CD4-positive, CD25-positive, alpha-beta regulatory T cell (primary cell): ENCODE data around the gene TMEM244. TPM values are rescaled to one million over a fixed set of nuclear protein-coding genes. Genes with fewer than 3 reads are reported as not detected.
A peak's percentile ranks its signal among the peaks of the same experiment; 100 is the strongest.

Experiments
- ATAC-seq, 2 donors: fragments of 150-1000 bp; cut with Tn5 transposase; one replicate each; pipeline ENCODE4 v1.10.0; 2021; ENCODE audit warnings: low read depth in 2 of 2, moderate number of reproducible peaks in 2 of 2, moderate library complexity in 1 of 2
- DNase-seq, 3 donors: peaks; one replicate each; pipeline versions ENCODE4 v3.0.0 to v3.0.0-alpha.2; 2012 to 2022; ENCODE audit warnings: mixed read lengths in 1 of 3
- H3K27ac ChIP-seq: one replicate; pipeline ENCODE4 v1.7.0; 2013; ENCODE audit warnings: mild to moderate bottlenecking, low read length; ENCODE audit not compliant: insufficient read depth, poor library complexity, severe bottlenecking
- H3K27me3 ChIP-seq: one replicate; pipeline ENCODE4 v1.7.0; 2013; ENCODE audit warnings: low read length; ENCODE audit not compliant: control insufficient read depth, insufficient read depth
- H3K36me3 ChIP-seq: one replicate; pipeline ENCODE4 v1.7.0; 2013; ENCODE audit warnings: mild to moderate bottlenecking, low read length, moderate library complexity; ENCODE audit not compliant: control insufficient read depth, insufficient read depth
- H3K4me1 ChIP-seq: 2 replicates; pipeline ENCODE4 v1.7.0; 2013; ENCODE audit warnings: mild to moderate bottlenecking, low read length; ENCODE audit not compliant: insufficient read depth, control insufficient read depth, poor library complexity, severe bottlenecking
- H3K4me3 ChIP-seq: one replicate; pipeline ENCODE4 v1.7.0; 2013; ENCODE audit warnings: low read depth, mild to moderate bottlenecking, low read length, moderate library complexity
- H3K9me3 ChIP-seq, 2 experiments: 1 replicate in 1 of 2; 2 replicates in 1 of 2; pipeline ENCODE4 v1.7.0; 2013; ENCODE audit warnings: low read length in 2 of 2, mild to moderate bottlenecking in 1 of 2, moderate library complexity in 1 of 2; ENCODE audit not compliant: control insufficient read depth in 2 of 2
- H3K27ac Mint-ChIP-seq, 3 donors: one replicate each; pipeline ENCODE4 v1.8.0; 2020 to 2022; ENCODE audit warnings: mild to moderate bottlenecking in 3 of 3, mixed read lengths in 3 of 3, moderate library complexity in 2 of 3
- H3K27me3 Mint-ChIP-seq: one replicate; pipeline ENCODE4 v1.8.0; 2022; ENCODE audit warnings: mild to moderate bottlenecking, mixed read lengths
- H3K36me3 Mint-ChIP-seq: one replicate; pipeline ENCODE4 v1.8.0; 2020; ENCODE audit warnings: mixed read lengths
- H3K4me1 Mint-ChIP-seq, 4 donors: one replicate each; pipeline ENCODE4 v1.8.0; 2020 to 2022; ENCODE audit warnings: mixed read lengths in 4 of 4, mild to moderate bottlenecking in 1 of 4
- H3K4me3 Mint-ChIP-seq, 4 donors: one replicate each; pipeline ENCODE4 v1.8.0; 2020 to 2022; ENCODE audit warnings: mild to moderate bottlenecking in 4 of 4, mixed read lengths in 4 of 4, moderate library complexity in 3 of 4
- H3K9me3 Mint-ChIP-seq, 7 donors: one replicate each; pipeline ENCODE4 v1.8.0; 2020 to 2022; ENCODE audit warnings: mixed read lengths in 7 of 7, mild to moderate bottlenecking in 3 of 7, moderate library complexity in 2 of 7
- polyA plus RNA-seq, 4 donors: library from polyadenylated mRNA; unstranded; fragments of 300-500 nt; fragmentation: Illumina TruSeq; gene quantifications; one replicate each; pipeline ENCODE4 v1.2.3, GENCODE V29; 2021
- total RNA-seq: library from RNA; stranded (reverse); gene quantifications from one replicate; pipeline ENCODE4 v1.2.3, GENCODE V29; 2022

The TMEM244 gene
- total and polyA plus RNA-seq, 5 donors from 2014 or later, result 1.1 to 6.1 (median 4.1) TPM

DNA sequence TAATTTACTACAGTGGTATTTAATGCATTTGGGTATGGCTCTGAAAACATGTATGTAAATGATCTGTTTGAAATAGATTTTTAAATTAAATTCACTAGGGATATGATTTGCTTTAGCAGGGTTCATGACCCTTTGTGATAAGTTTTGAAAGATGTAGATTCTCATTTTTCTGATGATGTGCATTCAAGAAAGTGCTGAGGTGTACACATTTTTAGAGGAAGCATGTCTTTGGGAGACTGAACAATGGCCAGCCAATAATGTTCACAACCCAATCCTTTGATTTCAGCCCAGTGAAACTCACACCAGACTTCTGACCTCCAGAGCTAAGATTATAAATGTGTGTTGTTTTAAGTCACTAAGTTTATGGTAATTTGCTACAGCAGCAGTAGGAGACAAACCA is 71.1 kb downstream of the TMEM244 start:
- H3K9me3 Mint-ChIP-seq, result peaks cover 0 to 3% (median 0%) of the 10 kb centered on the region in 7 donors
- no peaks in the 10 kb centered on the region for H3K4me1 ChIP-seq

DNA sequence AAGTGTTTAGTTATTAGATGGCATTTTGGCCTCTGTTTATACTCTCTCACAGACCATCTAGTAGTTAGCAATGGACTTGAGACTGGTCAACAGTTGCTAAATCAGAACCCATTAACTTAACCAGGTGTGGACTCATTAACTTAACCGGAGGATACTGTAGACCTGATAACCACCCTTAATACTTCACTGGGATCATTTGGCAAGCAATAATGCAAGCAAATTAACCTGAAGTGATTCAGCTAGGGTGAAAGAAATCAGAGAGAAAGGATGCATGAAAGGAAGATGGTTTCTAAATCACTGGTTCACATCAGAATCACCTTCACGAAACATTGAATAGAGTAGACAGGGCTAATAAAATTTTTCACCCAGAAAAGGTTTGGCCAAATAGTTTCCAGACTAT is 73.3 kb downstream of the TMEM244 start:
- Mint-ChIP-seq H3K4me1 (no peaks in the 10 kb centered on the region), H3K36me3 (no peaks in the 10 kb centered on the region), H3K27me3 (peaks cover 3% of the 10 kb centered on the region), H3K4me3 (no peak overlapping the region), H3K27ac (no peak overlapping the region), H3K9me3 (peaks cover 0 to 4% (median 0%) of the 10 kb centered on the region in 7 donors)
- DNase-seq (no peak), ATAC-seq (no peak)
- H3K27me3 ChIP-seq, result peaks cover 7% of the 10 kb centered on the region
- no peaks in the 10 kb centered on the region for H3K4me1 ChIP-seq
- H3K4me3 ChIP-seq, result no peak overlapping the region
- H3K36me3 ChIP-seq, result no peaks in the 10 kb centered on the region
- no peaks in the 10 kb centered on the region for H3K9me3 ChIP-seq
- H3K27ac ChIP-seq, result no peak overlapping the region

More for the DNA sequence above, 71.1 kb downstream of the TMEM244 start:
- no peak for ATAC-seq
- no peak overlapping the region for H3K4me3 ChIP-seq
- H3K4me3 Mint-ChIP-seq, result no peak overlapping the region
- no peaks in the 10 kb centered on the region for H3K9me3 ChIP-seq
- peaks cover 6% of the 10 kb centered on the region for H3K27me3 ChIP-seq
- H3K36me3 ChIP-seq, result no peaks in the 10 kb centered on the region
- DNase-seq, result no peak
- H3K27ac ChIP-seq, result no peak overlapping the region
- H3K36me3 Mint-ChIP-seq, result no peaks in the 10 kb centered on the region
- H3K4me1 Mint-ChIP-seq, result peaks cover 0 to 6% (median under 1%) of the 10 kb centered on the region in 4 donors
- H3K27ac Mint-ChIP-seq, result no peak overlapping the region
- H3K27me3 Mint-ChIP-seq, result no peaks in the 10 kb centered on the region

- no peak overlapping the region for H3K27ac ChIP-seq
- no peaks in the 10 kb centered on the region for H3K36me3 Mint-ChIP-seq
- DNase-seq, result no peak
- peaks cover 7% of the 10 kb centered on the region for H3K27me3 ChIP-seq
- H3K27ac Mint-ChIP-seq, result no peak overlapping the region
- H3K9me3 Mint-ChIP-seq, result peaks cover 0 to 4% (median 0%) of the 10 kb centered on the region in 7 donors
- no peaks in the 10 kb centered on the region for H3K9me3 ChIP-seq
- no peaks in the 10 kb centered on the region for H3K4me1 ChIP-seq
- peaks cover 12% of the 10 kb centered on the region for H3K27me3 Mint-ChIP-seq
- no peaks in the 10 kb centered on the region for H3K4me1 Mint-ChIP-seq
- no peak for ATAC-seq
- no peak overlapping the region for H3K4me3 ChIP-seq
- no peak overlapping the region for H3K4me3 Mint-ChIP-seq
- no peaks in the 10 kb centered on the region for H3K36me3 ChIP-seq
These were observed 74.6 kb downstream of the TMEM244 start for GRCh38 chr6:129786548-129786947.

GRCh38 chr6:129785756-129786135 is 75.4 kb downstream of the TMEM244 start:
- Histone ChIP-seq H3K27me3 (peaks cover 8% of the 10 kb centered on the region), H3K4me3 (no peak overlapping the region), H3K9me3 (no peaks in the 10 kb centered on the region), H3K27ac (no peak overlapping the region), H3K4me1 (no peaks in the 10 kb centered on the region), H3K36me3 (no peaks in the 10 kb centered on the region)
- Mint-ChIP-seq H3K9me3 (peaks cover 0 to 4% (median 0%) of the 10 kb centered on the region in 7 donors), H3K27ac (no peak overlapping the region), H3K4me1 (no peaks in the 10 kb centered on the region), H3K4me3 (no peak overlapping the region), H3K36me3 (no peaks in the 10 kb centered on the region), H3K27me3 (peaks cover 18% of the 10 kb centered on the region)
- DNase-seq, result no peak
- ATAC-seq, result no peak

DNA sequence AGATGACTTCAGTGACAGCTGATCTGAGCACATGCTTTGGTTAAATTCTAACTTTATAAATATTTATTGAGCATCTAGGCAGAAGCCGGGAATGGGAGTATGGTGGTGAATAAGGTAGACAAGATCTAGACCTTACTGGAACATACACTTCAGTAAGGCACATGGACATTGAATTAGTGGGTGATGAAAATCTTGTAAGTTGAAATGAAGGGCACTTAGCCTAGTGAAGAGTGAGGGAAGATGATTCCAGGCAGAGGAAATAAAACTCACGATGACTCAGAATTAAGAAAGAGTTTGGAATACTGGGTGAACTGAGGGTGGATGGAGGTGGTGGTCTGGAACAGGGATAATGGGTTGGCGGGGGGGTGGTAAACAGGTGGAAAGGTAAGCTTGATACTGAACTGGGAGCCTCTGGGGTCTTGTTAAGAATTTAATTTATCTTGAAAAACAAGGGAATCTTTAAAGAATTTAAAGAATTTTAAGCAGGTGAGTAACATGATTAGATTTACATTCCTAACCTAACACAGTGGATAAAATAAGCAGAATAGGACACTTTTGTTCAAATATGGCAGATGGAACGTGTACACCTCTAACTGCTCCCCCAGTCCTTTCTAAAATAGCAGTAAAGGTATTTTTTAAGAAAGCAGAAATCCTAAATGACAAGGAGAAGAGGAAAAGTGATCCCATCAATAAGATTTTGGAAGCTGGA is 75.9 kb downstream of the TMEM244 start:
- Histone ChIP-seq H3K27me3 (peaks cover 7% of the 10 kb centered on the region), H3K4me1 (no peaks in the 10 kb centered on the region), H3K27ac (no peak overlapping the region), H3K36me3 (no peaks in the 10 kb centered on the region), H3K9me3 (no peaks in the 10 kb centered on the region), H3K4me3 (no peak overlapping the region)
- DNase-seq (no peak), ATAC-seq (no peak)
- H3K4me1 Mint-ChIP-seq, result no peaks in the 10 kb centered on the region
- no peaks in the 10 kb centered on the region for H3K36me3 Mint-ChIP-seq
- peaks cover 0 to 4% (median 0%) of the 10 kb centered on the region in 7 donors for H3K9me3 Mint-ChIP-seq
- H3K27ac Mint-ChIP-seq, result peak overlapping the region in 1 of 3 donors; percentile 60
- H3K4me3 Mint-ChIP-seq, result no peak overlapping the region
- H3K27me3 Mint-ChIP-seq, result peaks cover 22% of the 10 kb centered on the region

Other genes with a start within 250 kb of the TMEM244 start
- gene ARHGAP18, start 151.1 kb downstream of the TMEM244 start, total RNA-seq, result 5.2 TPM
- 1 to 10 TPM; 2.2 to 5.4 (median 3.7) TPM for gene ARHGAP18, start 151.1 kb downstream of the TMEM244 start, polyA plus RNA-seq
- gene L3MBTL3, start 157.3 kb upstream of the TMEM244 start, total RNA-seq, result 66.4 TPM
- 10 to 100 TPM in 1 of 4 donors, 1 to 10 TPM in 3; 5.2 to 10.7 (median 6.6) TPM for gene L3MBTL3, start 157.3 kb upstream of the TMEM244 start, polyA plus RNA-seq